HG03520 (cell line): ENCODE results near the gene SV2B.

Source experiments
- ATAC-seq: cut with Tn5 transposase; IDR thresholded peaks from one replicate; pipeline ENCODE4 v1.9.1; 2021; ENCODE audit warnings: mild to moderate bottlenecking, moderate library complexity; ENCODE audit not compliant: unreplicated experiment

SV2B gene

GRCh38 chr15:91348752-91349500 is 248.9 kb downstream of the SV2B start:
- ATAC-seq = no peak
